Thoracic aorta (tissue), 2 donors: Measurements from ENCODE around the gene DGKG. TPM values are rescaled to one million over a fixed set of nuclear protein-coding genes. Genes with fewer than 3 reads are reported as not detected.

Source experiments
- ATAC-seq: fragments of 150-250 bp; one replicate; pipeline ENCODE4 v1.8.0; 2017; ENCODE audit warnings: low read depth; ENCODE audit not compliant: insufficient number of reproducible peaks, low FRiP score
- DNase-seq: peaks from one replicate; pipeline ENCODE4 v3.0.0-alpha.2; 2020; ENCODE audit warnings: low spot score
- H3K27ac ChIP-seq, 2 donors: fragments of 200-600 bp; sonication (generic); 1 replicate in 1 of 2; 2 replicates in 1 of 2; pipeline ENCODE4 v1.5.1; 2016; ENCODE audit warnings: mild to moderate bottlenecking in 2 of 2, moderate library complexity in 2 of 2
- H3K27me3 ChIP-seq: fragments of 200-600 bp; sonication (generic); replicated peaks from 2 replicates; pipeline ENCODE4 v1.6.0; 2016; ENCODE audit warnings: mild to moderate bottlenecking; ENCODE audit not compliant: insufficient read depth
- H3K36me3 ChIP-seq: fragments of 200-600 bp; sonication (generic); one replicate; pipeline ENCODE4 v1.5.1; 2016
- H3K4me1 ChIP-seq, 2 donors: fragments of 200-600 bp; sonication (generic); 1 replicate in 1 of 2; 2 replicates in 1 of 2; pipeline versions ENCODE4 v1.5.1 to v1.6.0; 2016; ENCODE audit warnings: low read depth in 2 of 2, mild to moderate bottlenecking in 1 of 2; ENCODE audit not compliant: control insufficient read depth in 1 of 2
- H3K4me3 ChIP-seq: fragments of 200-600 bp; sonication (generic); 2 replicates; pipeline ENCODE4 v1.5.1; 2016; ENCODE audit warnings: mild to moderate bottlenecking
- H3K9me3 ChIP-seq: fragments of 200-600 bp; sonication (generic); 2 replicates; pipeline ENCODE4 v1.5.1; 2016
- CTCF ChIP-seq: fragments of 200-600 bp; sonication (generic); IDR thresholded peaks from one replicate; pipeline ENCODE4 v1.5.1; 2019; ENCODE audit warnings: antibody characterized with exemption
- total RNA-seq, 2 donors: library from RNA; depleted of rRNA; stranded (reverse); fragments of >200 nt; gene quantifications; one replicate each; pipeline versions ENCODE4 v1.1.0 to v1.2.3, GENCODE V29; 2016

The DGKG gene
- total RNA-seq, 2 donors from 2014 or later, result 12.5 to 16.7 TPM

DNA sequence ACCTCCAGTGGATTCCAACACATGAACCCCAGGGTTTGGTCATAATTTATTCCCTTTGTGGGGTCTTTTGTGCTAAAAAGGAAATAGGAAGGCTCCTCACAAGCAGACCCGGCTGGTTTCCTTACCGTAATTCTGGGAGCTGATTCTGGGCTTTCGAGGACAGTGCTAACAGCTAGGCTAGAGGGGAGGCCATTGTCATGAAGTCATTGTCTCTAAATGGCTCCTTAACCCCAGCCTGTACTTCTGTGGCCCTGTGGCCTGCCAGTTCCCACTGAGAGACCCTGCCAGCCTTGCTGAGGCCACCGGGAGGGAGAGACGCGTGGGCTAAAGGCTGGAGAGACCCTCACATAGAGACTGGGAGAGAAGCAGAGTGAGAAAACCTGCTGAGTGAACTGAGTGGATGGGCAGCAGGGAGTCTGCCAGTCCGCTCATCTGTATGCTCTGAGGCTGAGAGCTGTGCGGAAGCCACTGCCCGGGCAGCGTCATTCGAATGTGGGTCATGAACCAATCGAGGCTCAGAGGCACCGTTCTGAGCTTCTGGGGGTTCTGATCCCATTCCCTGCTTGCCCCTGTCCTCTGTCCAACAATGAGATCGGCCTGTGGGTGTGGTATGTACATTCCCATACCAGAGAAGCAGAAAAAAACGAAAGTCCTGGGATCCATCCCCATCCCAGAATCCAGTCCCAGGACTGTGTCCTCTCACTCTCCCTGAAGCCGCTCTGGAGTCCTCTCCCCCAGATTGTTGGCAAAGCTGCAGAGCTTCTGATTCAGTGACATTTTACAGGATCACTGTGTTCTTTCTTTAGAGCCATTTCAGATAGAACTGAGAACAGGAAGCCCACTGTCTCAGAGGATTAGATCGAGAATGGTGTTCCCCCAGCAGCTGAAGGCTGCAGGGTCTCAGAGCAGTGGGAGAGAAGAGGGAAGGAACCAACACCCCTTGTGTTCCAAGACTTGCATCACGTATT, 21.3 kb upstream of the DGKG start:
- H3K4me3 ChIP-seq, result no peak overlapping the region
- H3K36me3 ChIP-seq, result no peaks in the 10 kb centered on the region
- H3K27me3 ChIP-seq, result no peaks in the 10 kb centered on the region
- H3K9me3 ChIP-seq, result no peaks in the 10 kb centered on the region
- no peak overlapping the region for H3K27ac ChIP-seq
- DNase-seq (no peak), ATAC-seq (no peak)
- peaks cover 0 to 19% of the 10 kb centered on the region in 2 donors for H3K4me1 ChIP-seq
- TF ChIP-seq CTCF, result no peak

- DNase-seq, result no peak
- H3K36me3 ChIP-seq, result no peaks in the 10 kb centered on the region
- H3K9me3 ChIP-seq, result no peaks in the 10 kb centered on the region
- no peaks in the 10 kb centered on the region for H3K27me3 ChIP-seq
- H3K4me3 ChIP-seq, result no peak overlapping the region
- H3K27ac ChIP-seq, result no peak overlapping the region
- no peak for ATAC-seq
- TF ChIP-seq CTCF, result no peak
- peaks cover 0 to 19% of the 10 kb centered on the region in 2 donors for H3K4me1 ChIP-seq
These were observed 20.3 kb upstream of the DGKG start for GRCh38 chr3:186382217-186382885.

DNA sequence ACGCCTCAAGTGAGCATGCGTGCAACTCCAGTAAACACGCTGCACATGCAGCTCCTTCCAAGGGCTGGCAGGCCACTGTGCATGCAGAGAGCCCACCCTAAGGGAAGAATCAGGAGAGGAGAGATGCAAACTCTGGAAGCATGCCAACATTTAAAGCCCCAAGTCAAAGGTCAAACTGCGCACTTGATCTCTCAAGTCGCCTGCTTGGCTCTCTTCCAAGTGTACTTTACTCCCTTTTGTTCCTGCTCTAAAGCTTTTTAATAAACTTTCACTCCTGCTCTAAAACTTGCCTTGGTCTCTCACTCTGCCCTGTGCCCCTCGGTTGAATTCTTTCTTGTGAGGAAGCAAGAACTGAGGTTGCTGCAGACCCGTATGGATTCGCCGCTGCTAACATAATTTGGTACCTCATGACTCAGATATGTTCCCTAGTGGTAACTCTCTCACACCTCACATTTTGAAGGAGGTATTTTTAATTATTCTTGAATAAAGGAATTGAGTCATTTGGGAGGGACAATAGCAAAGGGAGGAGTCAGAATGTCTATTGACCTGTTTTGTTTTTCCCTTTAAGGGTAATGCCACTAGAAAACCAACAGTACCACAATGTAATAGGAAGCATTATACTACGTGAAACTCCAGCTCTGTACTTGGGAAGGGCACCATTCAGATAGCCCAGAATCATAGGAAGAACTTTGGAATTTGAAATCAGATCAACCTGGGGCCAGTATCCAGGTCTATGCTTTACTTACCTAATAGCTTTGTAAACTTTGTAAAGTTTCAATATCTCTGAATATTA, 19.6 kb upstream of the DGKG start:
- Histone ChIP-seq H3K4me1 (peaks cover 0 to 19% of the 10 kb centered on the region in 2 donors), H3K36me3 (no peaks in the 10 kb centered on the region), H3K27ac (no peak overlapping the region), H3K27me3 (no peaks in the 10 kb centered on the region), H3K4me3 (no peak overlapping the region), H3K9me3 (no peaks in the 10 kb centered on the region)
- DNase-seq (no peak), ATAC-seq (no peak)
- TF ChIP-seq CTCF, result no peak

- H3K36me3 ChIP-seq, result no peaks in the 10 kb centered on the region
- ATAC-seq (no peak), DNase-seq (no peak)
- no peaks in the 10 kb centered on the region for H3K27me3 ChIP-seq
- TF ChIP-seq CTCF, result no peak
- no peak overlapping the region for H3K27ac ChIP-seq
- H3K9me3 ChIP-seq, result no peaks in the 10 kb centered on the region
- H3K4me3 ChIP-seq, result no peak overlapping the region
- peaks cover 0 to 19% of the 10 kb centered on the region in 2 donors for H3K4me1 ChIP-seq
These were observed 18.8 kb upstream of the DGKG start for GRCh38 chr3:186380622-186381380.
